GM19455 (cell line): ENCODE data around the gene CHD6.

ENCODE experiments used
- ATAC-seq: cut with Tn5 transposase; IDR thresholded peaks from one replicate; pipeline ENCODE4 v1.9.1; 2021; ENCODE audit not compliant: unreplicated experiment

Gene CHD6

DNA sequence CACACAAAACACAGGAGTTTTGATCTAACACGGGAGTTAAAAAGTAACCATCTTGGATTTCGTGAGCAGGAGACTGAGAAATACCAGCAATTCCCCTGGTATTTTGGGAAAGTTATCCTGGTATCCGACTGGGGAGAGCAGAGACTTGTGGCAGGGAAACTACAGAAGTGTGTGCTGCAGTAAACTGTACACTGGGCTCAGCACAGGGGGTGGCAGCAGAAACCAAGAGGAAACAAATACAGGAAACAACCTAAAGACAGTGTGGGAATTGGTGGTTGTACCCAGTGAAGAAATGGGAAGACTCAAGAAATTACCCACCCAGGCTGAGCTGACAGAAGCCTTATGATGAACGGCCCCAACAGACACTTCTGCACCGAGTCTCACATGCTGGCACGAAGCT is 109.8 kb downstream of the CHD6 start:
- ATAC-seq = no peak

DNA sequence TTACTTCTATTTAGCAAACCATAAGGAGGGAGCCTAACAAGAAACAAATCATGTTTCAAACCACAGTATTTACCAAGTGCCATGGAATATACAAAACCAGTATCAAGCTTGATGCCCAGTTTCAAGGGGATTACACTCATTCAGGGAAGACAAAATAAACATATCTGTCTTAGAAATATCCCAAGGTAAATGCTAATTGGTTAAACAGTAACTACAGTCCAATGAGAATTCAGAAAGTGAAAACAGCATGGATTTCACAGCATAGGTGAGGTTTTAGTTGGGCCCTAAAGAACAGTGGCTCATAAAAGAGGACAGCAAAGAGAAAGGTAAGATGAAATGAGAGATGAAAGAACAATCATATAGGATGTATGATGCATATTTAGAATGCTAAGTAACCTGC is 110.3 kb downstream of the CHD6 start:
- ATAC-seq = no peak

DNA sequence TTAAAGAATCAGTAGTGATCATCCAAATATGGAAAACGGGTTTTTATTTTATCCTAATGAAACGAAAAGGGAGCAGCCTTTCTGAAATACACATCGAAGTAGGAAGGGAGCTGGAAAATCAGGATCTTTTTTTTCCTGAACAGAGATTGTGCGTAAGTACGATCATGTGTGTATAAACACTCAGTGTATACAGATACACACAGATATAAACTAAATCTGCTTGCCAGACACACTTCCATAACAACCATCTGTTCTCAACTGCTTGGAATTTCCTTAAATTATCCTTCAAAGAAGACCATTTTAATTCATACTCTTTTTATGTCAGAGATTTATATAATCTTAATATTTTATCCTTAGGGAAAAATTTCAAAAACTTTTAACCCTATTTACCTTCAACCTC is 110.7 kb downstream of the CHD6 start:
- ATAC-seq = no peak

DNA sequence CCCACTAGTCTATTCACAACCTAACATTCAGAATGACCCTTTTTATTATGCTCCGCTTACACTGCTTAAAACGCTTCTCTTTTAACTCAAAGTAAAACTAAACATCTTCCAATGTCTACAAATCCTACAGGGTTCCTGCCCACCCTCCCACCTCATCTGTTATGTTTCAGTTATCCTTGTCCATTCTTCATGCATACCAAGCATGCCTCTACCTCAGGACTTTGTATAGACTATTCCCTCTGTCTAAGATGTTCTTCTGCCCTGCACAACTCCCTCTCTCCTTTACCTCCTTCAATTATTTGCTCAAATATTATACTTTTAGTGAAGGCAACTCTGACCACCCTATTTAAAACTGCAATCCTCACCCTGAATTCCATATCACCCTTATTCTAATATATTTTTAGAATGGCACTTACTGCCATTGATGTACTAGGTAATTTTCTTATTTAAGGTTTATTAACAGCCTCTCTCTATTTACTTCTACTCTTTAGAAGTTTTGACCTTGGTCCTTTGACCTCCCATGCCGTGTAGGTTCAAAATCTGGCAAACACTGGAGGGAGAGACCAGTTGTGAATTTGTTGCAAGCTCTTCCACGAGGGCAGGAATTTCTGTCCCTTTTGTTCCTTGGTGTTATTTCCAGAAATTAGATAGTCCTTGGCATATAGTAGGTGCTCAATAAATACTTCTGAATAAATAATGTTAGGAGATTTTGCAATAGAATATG is 111.8 kb downstream of the CHD6 start:
- ATAC-seq = no peak

DNA sequence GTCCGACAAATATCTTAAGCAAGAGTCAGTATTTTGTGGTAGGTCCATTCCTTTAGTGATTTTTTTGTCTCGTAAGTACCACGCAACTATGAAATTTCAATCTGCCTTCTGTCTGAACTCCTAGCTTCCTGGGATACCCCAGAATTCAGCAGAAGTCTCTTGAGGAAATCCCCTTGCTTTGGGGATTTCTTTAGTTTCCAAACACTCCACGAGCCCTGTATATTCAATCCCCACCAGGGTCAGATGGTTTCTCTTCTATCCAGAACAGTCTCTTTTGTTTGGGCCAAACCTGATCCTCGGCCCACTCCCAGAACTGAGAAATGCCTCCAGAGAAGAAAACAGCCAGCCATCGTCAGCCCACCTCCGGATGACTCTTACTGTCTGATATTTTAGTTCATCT is 113.0 kb downstream of the CHD6 start:
- no peak for ATAC-seq

DNA sequence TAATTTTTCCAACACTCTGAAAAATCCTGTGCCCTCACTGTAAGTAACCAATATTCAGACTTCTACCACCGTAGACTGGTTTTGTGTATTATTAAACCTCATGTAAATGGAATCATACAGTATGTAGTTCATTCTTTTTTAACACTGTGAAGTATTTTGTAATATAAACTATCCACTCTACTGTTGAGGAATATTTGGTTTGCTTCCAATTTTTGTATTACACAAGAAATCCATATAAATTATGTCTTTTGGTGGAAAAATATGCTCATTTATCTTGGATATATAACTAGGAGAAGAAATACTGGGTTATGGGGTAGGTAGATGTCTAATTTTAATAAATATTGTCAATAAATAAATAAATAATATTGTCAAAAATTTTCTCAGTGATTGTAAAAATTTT is 116.8 kb downstream of the CHD6 start:
- no peak for ATAC-seq

DNA sequence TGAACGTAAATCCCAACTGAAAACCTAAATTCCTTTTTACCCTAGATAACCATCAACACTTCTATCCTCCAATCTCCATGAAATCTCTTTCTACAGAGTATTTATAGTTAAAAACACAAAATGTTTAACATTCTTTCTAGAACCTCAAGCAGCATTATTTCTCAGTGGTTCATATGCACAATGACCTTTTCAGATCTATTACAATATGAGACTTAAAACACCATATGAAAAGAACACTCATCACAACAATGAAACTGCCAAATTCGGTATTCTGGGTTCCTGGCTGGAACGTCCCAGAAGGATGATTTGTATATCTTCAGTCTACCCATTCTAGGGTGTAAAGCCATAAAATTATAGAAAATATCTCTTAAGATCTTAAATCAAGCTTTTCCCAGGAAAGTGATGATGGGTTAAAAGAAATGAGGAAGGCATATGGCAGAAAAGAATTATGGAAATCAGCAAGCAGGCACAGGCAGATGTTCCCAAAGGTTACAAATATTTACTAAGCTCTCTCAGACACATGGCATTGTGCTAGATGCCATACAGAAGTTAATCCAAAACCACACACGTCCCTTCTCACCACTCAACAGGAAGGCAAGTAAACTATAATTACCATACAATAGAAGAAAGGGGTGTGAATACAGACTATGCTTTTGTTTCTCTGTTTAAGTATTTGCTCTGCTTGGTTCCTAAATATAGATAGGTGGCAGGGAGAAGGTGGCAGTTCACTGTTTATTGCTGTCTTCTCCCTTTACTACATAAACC is 118.0 kb downstream of the CHD6 start:
- no peak for ATAC-seq

DNA sequence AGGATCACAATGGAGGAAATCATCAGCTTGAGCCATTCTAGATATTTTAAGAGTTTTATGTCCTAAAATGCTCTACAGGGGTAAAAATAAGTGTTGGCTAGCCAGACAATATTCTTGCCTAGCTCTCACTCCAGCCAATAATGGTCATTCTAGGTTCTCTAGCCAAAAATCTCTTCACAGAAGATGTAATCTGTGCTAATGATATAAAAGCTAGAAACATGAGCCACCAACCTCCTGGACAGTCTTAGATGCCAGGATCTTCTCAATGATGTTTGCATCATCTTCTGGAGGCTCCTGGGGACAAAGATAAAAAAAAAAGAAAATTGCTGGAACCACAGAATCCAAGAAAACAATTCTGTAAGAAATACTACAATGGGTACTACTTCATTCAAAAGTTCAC is 119.1 kb downstream of the CHD6 start:
- ATAC-seq = no peak

DNA sequence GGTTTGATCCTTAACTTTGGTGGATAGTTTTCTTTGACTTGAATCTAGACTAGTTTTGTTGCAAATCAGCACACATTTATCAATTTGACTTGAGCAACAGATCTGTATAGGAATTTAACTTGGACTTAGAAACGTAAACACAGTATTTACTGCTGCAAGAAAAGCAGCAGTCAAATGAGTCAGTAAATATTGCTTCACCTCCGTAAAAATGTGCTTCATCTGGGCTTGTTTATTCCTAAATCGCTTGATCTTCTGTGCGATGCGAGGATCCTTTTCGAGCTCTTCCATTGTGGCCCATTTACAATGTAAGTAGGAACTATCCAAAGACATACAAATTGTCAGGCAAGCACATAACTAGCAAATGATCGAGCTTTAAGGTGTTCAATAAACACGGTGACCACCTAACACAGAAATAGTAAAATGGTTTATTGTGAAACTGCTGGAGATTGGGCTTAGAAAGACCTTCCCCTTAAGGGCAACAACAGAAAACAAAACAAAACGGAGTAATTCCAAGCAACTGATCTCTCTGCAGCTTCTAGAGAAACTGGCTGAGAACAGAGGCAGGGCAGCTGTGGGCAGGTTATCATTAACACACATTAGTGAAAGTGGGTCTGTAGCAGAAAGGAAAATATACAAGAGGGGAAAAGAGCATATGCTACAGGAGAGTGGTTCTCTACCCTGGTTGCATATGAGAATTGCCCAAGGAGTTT is 120.8 kb downstream of the CHD6 start:
- no peak for ATAC-seq

DNA sequence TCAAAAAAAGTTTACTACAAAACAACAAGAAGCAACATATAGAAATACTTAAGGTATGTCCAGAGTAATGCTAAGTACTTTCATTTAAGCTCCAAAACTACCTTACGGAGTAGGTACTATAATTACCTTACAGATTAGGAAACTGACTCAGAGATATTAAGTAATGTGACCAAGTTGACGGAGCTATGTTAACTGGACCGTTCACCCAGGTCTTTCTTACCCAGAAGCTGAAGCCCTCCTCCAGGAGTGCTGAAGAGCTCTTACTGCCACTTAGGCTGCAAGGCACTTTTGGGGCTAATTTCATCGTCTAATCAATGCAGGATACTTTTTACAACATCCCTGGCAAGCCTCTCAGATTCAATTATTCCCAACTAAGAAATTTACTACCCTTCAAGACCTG is 123.7 kb downstream of the CHD6 start:
- no peak for ATAC-seq

DNA sequence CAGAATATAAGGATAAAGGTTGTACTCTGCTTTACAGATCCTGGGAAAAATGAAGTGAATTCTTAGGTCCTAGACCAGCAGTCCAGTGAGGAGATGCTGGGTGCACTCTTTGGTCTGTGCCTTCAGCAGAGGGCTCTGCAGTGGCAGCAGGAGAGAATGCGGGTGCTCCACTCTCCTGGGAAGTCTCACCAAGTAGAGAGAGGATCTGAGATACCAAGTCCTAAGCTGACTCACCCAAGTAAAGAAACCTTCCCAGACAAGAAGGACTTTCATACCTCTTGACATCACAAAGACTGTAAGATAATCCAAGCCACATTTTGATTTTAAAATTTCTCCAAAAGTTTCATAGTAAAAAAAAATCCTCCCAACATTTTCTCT is 134.6 kb downstream of the CHD6 start:
- ATAC-seq = no peak

DNA sequence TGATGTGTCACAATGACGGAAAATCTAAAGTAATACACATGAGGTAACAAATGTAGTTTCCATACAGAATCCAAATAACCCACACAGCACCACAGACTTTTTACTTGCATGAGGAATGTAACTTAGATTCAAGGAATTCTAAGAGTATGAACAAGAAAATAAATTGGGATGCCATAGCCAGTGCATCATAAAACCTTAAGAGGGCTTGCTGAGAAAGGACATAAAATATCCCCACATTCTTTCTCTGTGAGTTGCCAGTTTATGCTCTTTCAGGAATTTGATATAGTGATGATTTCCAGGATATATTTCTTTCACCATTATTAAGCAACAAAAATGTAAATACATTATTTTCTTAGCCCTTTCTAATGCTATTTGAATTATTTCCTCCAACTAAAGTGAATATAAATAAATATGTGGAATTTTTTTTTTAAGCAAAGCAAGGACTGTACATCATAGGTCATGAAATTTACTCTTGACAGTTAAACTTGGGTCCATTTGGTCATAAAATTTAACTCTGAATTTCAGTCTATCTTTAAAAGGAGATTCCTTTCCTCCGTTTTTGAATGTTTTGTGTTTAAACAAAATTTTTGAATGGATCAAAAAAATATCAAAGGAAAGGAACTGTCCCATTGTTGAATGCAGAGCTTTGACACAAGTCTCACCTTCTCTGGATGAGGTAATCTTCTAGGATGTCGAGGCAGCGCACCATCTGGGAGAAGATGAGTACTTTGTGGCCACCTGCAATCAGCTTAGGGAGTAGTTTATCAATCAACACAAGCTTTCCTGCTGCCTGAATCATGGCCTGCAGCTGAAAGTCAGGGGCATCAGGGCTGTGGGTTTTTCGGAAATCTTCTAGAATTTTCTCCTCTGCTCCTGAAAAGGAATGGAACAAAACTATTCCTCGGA is 135.3 kb downstream of the CHD6 start:
- no peak for ATAC-seq

DNA sequence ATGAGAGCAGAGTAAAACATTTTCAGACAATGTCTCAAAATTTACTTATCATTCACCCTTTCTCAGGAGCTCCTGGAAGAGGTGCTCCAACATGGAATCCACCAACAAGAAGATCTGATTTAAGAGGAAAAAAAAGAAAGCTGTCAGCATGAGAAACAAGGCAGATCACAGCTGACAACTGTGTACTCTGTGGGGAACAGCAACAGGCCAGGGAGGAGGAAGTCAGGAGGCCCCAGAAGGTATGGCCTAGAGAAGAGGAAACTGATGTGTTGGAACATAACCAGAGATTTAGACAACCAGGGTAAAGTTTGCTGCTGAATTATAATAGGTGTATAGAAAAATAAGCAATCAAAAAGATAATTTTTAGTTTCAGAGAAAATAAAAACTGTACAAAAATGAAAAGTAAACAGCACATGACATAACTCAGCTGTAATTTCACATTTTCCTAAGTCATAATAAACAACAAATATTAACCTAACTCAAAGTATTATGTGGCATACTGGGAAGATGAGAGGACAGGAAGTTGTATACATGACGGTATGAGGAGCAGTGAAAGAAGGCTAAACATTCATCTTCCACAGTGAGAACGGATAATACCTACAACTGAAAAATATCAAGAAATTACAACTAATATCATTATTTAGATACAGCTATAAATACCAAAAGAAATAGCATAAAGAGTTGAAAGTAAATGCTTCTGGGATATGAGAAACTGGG is 138.0 kb downstream of the CHD6 start:
- no peak for ATAC-seq

DNA sequence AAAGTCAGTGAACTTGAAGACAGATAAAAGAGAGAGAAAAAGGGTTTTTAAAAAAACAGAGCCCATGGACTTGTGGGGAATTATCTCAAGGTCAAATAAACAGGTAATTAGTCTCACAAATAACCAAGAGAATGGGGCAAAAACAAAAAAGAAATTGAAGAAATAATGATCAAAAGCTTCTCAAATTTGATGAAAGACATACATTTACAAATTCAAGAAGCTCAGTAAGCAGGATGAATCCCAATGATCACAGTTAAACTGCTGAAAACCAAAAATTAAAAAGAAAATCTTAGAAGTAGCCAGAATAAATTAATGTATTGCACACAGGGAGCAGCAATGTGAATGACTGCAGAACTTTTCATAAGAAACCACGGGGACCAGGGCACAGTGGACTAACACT is 139.1 kb downstream of the CHD6 start:
- no peak for ATAC-seq

DNA sequence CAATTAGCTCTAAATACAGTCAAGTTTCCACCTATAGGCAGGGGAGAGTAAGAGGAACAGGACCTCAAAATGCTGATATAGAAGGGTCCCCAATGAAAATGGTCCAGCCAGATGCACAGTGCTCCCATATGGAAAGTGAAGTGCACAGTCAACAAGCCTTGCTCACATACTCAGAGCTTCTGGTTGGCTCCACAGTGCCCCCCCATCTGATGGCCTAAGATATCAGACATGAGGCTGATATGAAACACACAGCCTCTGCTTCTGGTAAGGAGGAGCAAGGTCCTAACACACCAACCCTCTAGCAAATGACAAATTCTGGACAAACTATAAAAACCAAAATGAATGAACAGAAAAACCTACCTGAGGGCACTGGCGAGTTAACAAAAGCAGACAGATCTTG is 140.2 kb downstream of the CHD6 start:
- no peak for ATAC-seq

DNA sequence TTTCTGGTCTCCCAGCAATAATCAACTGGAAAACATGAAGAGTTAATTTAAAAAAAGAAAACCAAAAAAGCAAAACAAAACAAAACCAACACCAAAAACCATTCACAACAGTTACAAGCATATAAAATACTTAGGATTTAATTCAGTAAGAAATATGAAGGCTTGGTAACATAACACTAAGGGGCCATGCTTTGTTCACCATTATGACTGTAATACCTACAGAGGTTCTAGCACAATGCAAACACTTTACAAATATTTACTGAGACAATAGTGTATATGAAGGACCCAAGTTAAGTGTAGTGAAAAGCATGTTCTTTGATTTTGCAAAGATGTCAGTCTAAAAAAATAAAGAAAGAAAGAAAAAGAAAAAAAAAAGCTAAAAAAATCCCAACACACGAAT is 141.7 kb downstream of the CHD6 start:
- no peak for ATAC-seq

DNA sequence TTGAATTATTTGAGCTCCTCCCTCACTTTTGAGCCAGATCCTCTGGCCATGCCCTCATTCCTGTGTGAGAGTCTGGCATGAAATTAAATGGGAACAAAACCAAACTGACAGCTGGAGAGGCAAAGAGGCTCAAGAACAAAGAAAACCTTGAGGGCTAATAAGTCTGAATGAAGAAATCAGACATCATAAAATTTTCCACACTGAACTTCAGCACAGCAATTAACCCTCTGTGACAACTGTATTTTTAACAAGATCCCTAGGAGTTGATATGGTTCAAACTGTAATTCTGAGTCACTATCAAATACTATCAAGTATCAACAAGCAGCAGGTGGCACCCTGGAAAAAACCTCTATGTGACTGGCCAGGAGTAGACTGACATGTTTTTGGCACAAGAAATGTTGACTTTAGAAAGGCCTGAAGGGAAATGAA is 142.2 kb downstream of the CHD6 start:
- ATAC-seq = no peak

DNA sequence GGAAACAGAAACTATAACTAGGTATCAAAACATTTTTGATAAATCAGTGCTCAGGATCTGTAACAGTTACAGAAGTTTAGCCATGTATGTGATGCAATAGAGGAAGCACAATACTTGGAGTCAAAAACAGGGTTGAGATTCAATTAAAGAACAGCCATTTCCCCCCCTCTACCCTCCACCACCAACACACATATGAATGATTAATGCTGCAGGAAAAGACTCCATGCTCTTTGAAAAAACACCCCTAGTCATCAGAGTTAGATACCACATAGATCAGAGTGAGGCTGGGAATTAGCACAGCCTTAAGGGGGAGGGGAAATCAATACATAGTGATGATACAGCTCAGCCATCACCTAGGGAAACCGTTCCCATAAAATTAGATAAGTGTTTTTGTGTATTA is 142.7 kb downstream of the CHD6 start:
- ATAC-seq = no peak

DNA sequence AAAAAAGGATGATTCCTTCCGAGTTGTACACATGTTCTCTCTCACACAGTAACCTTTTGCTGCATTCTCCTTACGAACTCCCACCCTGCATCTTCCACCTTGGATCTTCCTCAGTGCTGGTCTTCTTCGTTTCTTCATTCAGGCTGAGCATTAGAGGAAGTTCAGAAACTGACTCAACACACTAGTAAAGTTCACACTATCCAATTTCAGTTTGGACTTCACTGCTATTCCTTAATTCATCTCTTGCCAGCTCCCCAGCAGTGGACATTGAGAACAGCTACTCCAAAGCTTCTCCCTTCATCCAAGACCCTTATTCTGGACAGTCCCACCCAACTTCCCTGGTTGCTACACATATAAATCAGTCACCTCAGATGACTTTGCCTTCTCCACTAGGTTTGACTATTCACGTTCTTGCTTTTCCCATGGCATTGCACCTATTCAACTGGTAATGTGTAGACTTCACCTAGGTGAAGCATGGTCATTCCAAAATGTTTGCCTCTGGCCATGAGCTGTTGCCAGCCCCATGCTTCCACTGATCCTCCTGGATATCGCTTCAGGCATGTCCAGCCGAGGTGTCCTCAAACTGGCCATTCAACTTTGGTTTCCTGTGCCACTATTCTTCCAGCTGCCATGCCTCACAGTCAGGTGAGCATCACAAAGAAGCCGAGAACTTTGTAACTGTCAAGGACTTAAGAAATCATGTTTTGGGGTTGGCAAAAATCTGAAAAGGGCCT is 147.6 kb downstream of the CHD6 start:
- no peak for ATAC-seq

DNA sequence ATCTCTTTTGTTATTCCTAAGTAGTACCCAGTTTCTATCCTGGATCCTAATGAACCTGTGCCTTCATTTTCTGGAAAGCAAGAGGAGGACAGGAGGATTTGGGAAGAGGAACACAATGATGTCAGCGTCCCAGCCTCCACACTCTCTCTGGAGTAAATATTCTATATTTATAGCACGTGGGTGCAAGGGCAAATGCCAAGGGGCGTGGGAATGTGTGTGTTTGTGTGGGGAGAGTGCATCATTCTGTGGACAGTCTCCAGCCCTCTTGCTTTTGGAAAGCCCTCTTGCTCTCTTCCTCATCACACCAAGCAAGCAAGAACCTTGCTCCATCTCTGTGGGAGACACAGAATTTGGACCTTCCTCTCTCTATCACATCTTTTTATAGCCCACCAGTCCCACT is 148.3 kb downstream of the CHD6 start:
- ATAC-seq = no peak
